Natural killer cell (primary cell): Measurements from ENCODE around the gene DIO1. TPM values are rescaled to one million over a fixed set of nuclear protein-coding genes. Genes with fewer than 3 reads are reported as not detected.

Experiments used
- ATAC-seq, 3 donors: fragments of 150-1000 bp in 2 of 3; fragments of 200-7000 bp in 1 of 3; cut with Tn5 transposase; 1 replicate in 1 of 3; 2 replicates in 2 of 3; pipeline ENCODE4 v1.10.0; 2021; ENCODE audit warnings: mild to moderate bottlenecking in 2 of 3, moderate library complexity in 2 of 3
- DNase-seq, 2 donors: peaks; one replicate each; pipeline versions ENCODE4 v3.0.0 to v3.0.0-alpha.2; 2013 to 2021; ENCODE audit warnings: mixed read lengths in 1 of 2
- H3K27ac ChIP-seq: one replicate; pipeline ENCODE4 v1.5.1; 2013; ENCODE audit warnings: mild to moderate bottlenecking, low read length
- H3K27me3 ChIP-seq: one replicate; pipeline ENCODE4 v1.6.1; 2013; ENCODE audit warnings: low read length; ENCODE audit not compliant: control insufficient read depth, insufficient read depth
- H3K36me3 ChIP-seq: one replicate; pipeline ENCODE4 v1.6.1; 2013; ENCODE audit warnings: low read length; ENCODE audit not compliant: control insufficient read depth, insufficient read depth
- H3K4me1 ChIP-seq: one replicate; pipeline ENCODE4 v1.6.1; 2013; ENCODE audit warnings: low read length; ENCODE audit not compliant: control insufficient read depth, insufficient read depth
- H3K4me3 ChIP-seq: one replicate; pipeline ENCODE4 v1.5.1; 2013; ENCODE audit warnings: low read length
- H3K9me3 ChIP-seq: one replicate; pipeline ENCODE4 v1.6.1; 2013; ENCODE audit warnings: low read length; ENCODE audit not compliant: control insufficient read depth, insufficient read depth
- H3K27ac Mint-ChIP-seq, 2 donors: one replicate each; pipeline ENCODE4 v1.8.0; 2022; ENCODE audit warnings: mild to moderate bottlenecking in 2 of 2, mixed read lengths in 2 of 2, moderate library complexity in 1 of 2
- H3K27me3 Mint-ChIP-seq, 2 donors: one replicate each; pipeline ENCODE4 v1.8.0; 2022; ENCODE audit warnings: low read depth in 2 of 2, mixed read lengths in 2 of 2
- H3K36me3 Mint-ChIP-seq: one replicate; pipeline ENCODE4 v1.8.0; 2022; ENCODE audit warnings: mixed read lengths
- H3K4me1 Mint-ChIP-seq, 2 donors: one replicate each; pipeline ENCODE4 v1.8.0; 2022; ENCODE audit warnings: mixed read lengths in 2 of 2
- H3K4me3 Mint-ChIP-seq: one replicate; pipeline ENCODE4 v1.8.0; 2022; ENCODE audit warnings: mild to moderate bottlenecking, moderate library complexity, mixed read lengths
- H3K9me3 Mint-ChIP-seq, 2 donors: one replicate each; pipeline ENCODE4 v1.8.0; 2022; ENCODE audit warnings: mixed read lengths in 2 of 2
- WGBS: methylation state at CpG from one replicate; pipeline ENCODE4 v1.1.7; 2013; ENCODE audit warnings: missing lambda C conversion rate; ENCODE audit not compliant: insufficient coverage; 5-methylcytosine and 5-hydroxymethylcytosine counted together
- intact Hi-C: fragments of 100-400 bp; cut with micrococcal nuclease; formaldehyde crosslinking; loops from one replicate; pipeline ENCODE4 v1.14.2; 2022
- total RNA-seq, 4 donors: library from RNA; stranded (reverse); fragments of 120-200 nt in 1 of 4; gene quantifications; one replicate each; pipeline versions ENCODE4 v1.2.3 to v1.2.4, GENCODE V29; 2013 to 2022
- TF ChIP-seq, protein P1 (sequence below): fragments of 200-600 bp; IDR thresholded peaks from one replicate; pipeline ENCODE4 v1.8.0; 2022; ENCODE audit warnings: antibody characterized with exemption

DIO1 gene
- total RNA-seq, 3 donors from 2014 or later (not counting 1 experiment from before 2014, with no cell fraction given) = not detected

DNA sequence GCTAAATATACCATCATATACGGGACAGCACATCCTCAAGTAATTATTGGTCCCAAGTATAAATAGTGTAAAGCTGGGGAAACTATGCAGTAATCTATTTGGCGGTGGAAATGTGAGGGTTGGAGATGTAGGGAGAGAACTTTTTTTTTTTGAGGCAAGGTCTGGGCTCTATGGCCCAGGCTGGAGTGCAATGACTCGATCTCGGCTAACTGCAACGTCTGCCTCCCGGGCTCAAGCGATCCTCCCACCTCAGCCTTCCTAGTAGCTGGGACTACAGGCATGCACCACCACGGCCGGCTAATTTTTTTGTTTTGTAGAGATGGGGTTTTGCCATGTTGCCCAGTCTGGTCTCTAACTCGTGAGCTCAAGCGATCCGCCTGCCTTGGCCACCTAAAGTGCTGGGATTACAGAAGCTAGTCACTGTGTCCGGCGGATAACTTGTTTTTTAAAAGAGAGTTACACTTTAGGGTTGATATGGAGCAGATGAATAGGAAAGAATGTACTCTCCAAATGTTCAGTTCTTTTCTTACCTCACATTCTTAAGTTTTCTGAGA lies 49.6 kb downstream of the DIO1 start:
- H3K9me3 ChIP-seq = no peaks in the 10 kb centered on the region
- no peak overlapping the region for H3K4me3 ChIP-seq
- 95% methylated on average over 13 of the region's 14 CpGs for WGBS
- Mint-ChIP-seq H3K4me3 (peak overlapping the region; percentile 96), H3K27me3 (no peaks in the 10 kb centered on the region), H3K4me1 (peaks cover 47 to 49% of the 10 kb centered on the region in 2 donors), H3K36me3 (no peaks in the 10 kb centered on the region), H3K27ac (peak overlapping the region; percentile 89 to 97), H3K9me3 (no peaks in the 10 kb centered on the region)
- DNase-seq (no peak), ATAC-seq (no peak)
- no peak overlapping the region for H3K27ac ChIP-seq
- intact Hi-C loops = no loop called here
- peaks cover 24% of the 10 kb centered on the region for H3K4me1 ChIP-seq
- TF ChIP-seq, protein P1, sequence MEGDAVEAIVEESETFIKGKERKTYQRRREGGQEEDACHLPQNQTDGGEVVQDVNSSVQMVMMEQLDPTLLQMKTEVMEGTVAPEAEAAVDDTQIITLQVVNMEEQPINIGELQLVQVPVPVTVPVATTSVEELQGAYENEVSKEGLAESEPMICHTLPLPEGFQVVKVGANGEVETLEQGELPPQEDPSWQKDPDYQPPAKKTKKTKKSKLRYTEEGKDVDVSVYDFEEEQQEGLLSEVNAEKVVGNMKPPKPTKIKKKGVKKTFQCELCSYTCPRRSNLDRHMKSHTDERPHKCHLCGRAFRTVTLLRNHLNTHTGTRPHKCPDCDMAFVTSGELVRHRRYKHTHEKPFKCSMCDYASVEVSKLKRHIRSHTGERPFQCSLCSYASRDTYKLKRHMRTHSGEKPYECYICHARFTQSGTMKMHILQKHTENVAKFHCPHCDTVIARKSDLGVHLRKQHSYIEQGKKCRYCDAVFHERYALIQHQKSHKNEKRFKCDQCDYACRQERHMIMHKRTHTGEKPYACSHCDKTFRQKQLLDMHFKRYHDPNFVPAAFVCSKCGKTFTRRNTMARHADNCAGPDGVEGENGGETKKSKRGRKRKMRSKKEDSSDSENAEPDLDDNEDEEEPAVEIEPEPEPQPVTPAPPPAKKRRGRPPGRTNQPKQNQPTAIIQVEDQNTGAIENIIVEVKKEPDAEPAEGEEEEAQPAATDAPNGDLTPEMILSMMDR = no peak
- peaks cover 4% of the 10 kb centered on the region for H3K36me3 ChIP-seq
- no peaks in the 10 kb centered on the region for H3K27me3 ChIP-seq

- ATAC-seq (no peak), DNase-seq (no peak)
- Histone ChIP-seq H3K27me3 (no peaks in the 10 kb centered on the region), H3K4me1 (peaks cover 24% of the 10 kb centered on the region), H3K9me3 (no peaks in the 10 kb centered on the region), H3K4me3 (peak overlapping the region; percentile 97), H3K36me3 (peaks cover 2% of the 10 kb centered on the region), H3K27ac (peak overlapping the region; percentile 88)
- Mint-ChIP-seq H3K27ac (peak overlapping the region; percentile 89 to 97), H3K9me3 (no peaks in the 10 kb centered on the region), H3K4me1 (peaks cover 50 to 54% of the 10 kb centered on the region in 2 donors), H3K4me3 (peak overlapping the region; percentile 96), H3K36me3 (no peaks in the 10 kb centered on the region), H3K27me3 (no peaks in the 10 kb centered on the region)
- intact Hi-C loops = loop anchor here (1.0 kb wide), 2 partner anchors 106 to 109 kb away; partner anchors contain the start of genes NDC1, TCEANC2 and TMEM59
- TF ChIP-seq, protein P1 = no peak
- WGBS = 66% methylated on average over 19 of the region's 20 CpGs
Measured at GRCh38 chr1:53944469-53945182, 50.6 kb downstream of the DIO1 start.

DNA sequence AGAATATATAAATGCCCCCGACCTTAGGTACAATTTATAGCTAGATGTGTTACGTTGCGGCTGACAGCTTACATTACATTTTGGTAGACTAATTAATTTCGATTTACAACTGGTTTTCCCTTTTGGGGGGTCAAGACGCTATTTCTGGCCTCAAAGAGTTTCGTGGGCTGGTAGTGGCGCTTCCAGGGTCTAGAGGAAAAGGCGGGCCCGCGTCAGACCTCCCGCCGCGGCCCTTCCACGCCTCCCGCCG lies 51.1 kb downstream of the DIO1 start:
- H3K27me3 Mint-ChIP-seq = no peaks in the 10 kb centered on the region
- peak overlapping the region; percentile 89 to 97 for H3K27ac Mint-ChIP-seq
- TF ChIP-seq, protein P1 = no peak
- peaks cover 47 to 55% of the 10 kb centered on the region in 2 donors for H3K4me1 Mint-ChIP-seq
- no peaks in the 10 kb centered on the region for H3K36me3 ChIP-seq
- H3K4me1 ChIP-seq = peaks cover 24% of the 10 kb centered on the region
- H3K9me3 Mint-ChIP-seq = no peaks in the 10 kb centered on the region
- no peak for ATAC-seq
- H3K36me3 Mint-ChIP-seq = no peaks in the 10 kb centered on the region
- peak overlapping the region; percentile 96 for H3K4me3 Mint-ChIP-seq
- peak overlapping the region; percentile 88 for H3K27ac ChIP-seq
- intact Hi-C loops = loop anchor here (1.0 kb wide), 2 partner anchors 107 to 108 kb away; partner anchors contain the start of genes NDC1, TCEANC2 and TMEM59
- H3K27me3 ChIP-seq = no peaks in the 10 kb centered on the region
- DNase-seq = no peak
- WGBS = 0% methylated on average over 16 of the region's 16 CpGs
- H3K4me3 ChIP-seq = peak overlapping the region; percentile 97
- H3K9me3 ChIP-seq = no peaks in the 10 kb centered on the region
